Right renal pelvis (tissue), 4 donors: Measurements from ENCODE around the gene GHRHR. TPM values are rescaled to one million over a fixed set of nuclear protein-coding genes. Genes with fewer than 3 reads are reported as not detected.
A peak's percentile ranks its signal among the peaks of the same experiment; 100 is the strongest.

ENCODE experiments used
- DNase-seq, 4 donors: peaks; one replicate each; pipeline ENCODE4 v3.0.0-alpha.2; 2013; ENCODE audit warnings: low read depth in 4 of 4, low spot score in 3 of 4, missing footprints in 1 of 4
- polyA plus RNA-seq, 4 donors: library from polyadenylated mRNA; unstranded; fragments of 120-200 nt; gene quantifications; one replicate each; pipeline ENCODE4 v1.2.1, GENCODE V29; 2013; ENCODE audit not compliant: insufficient read length in 4 of 4

Gene GHRHR
- polyA plus RNA-seq, 4 donors = 0.32 to 0.37 TPM; not detected in 2

DNA sequence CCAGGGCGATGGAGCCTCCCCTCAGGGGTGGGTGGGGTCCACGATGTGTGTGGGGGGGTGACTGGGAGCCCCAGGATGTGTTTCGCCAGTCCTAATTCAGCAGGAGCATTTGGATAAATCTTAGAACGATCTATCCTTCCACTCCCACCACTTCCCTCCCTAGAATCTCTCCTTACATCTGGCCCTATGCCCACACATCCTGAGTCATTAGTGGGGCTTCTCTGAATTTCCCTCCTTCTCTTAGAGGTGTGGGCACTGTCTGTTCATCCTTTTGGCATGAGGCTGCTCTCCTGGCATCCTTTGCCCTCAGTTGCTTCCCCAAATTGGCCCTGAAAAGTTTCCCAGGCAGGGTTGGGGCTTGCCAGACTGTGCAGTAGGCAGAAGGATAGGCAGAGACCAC, 1.6 kb downstream of the GHRHR start:
- no peak for DNase-seq

GRCh38 chr7:30965883-30966282, 2.1 kb downstream of the GHRHR start:
- no peak for DNase-seq

DNA sequence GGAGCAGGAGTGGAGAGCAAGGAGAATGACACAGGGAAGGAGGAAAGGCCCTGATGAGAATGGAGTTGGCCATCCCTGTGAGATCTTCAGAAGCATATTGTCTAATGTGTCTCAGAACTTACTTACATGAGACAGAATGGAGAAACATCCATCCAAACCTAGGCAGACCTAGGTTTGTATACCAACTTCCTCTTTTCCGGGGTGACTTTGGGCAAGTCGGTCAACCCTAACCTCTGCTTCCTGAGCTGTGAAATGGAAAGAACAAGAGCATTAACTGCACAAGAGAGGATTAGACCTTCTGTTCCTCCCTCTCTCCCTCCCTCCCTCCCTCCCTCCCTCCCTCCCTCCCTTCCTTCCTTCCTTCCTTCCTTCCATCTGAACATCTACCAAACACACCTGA, 4.5 kb downstream of the GHRHR start:
- no peak for DNase-seq

GRCh38 chr7:30968747-30969603, 5.2 kb downstream of the GHRHR start:
- no peak for DNase-seq

DNA sequence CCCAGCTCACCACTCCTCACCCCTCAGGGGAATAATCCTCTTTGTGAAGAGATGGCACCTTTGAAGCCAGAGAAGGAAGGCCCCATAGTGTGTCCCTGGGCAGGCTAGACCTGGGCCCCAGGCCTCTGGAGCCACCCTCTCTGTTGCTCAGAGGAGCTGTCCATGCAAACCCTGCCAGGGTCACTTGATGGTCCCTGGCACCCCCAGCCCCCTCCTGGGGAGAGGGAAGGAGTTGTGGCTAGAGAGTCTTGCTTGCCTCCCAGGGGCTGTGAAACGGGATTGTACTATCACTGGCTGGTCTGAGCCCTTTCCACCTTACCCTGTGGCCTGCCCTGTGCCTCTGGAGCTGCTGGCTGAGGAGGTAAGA, 5.8 kb downstream of the GHRHR start:
- no peak for DNase-seq

- no peak for DNase-seq
Observed at GRCh38 chr7:30970074-30970473, 6.3 kb downstream of the GHRHR start.

DNA sequence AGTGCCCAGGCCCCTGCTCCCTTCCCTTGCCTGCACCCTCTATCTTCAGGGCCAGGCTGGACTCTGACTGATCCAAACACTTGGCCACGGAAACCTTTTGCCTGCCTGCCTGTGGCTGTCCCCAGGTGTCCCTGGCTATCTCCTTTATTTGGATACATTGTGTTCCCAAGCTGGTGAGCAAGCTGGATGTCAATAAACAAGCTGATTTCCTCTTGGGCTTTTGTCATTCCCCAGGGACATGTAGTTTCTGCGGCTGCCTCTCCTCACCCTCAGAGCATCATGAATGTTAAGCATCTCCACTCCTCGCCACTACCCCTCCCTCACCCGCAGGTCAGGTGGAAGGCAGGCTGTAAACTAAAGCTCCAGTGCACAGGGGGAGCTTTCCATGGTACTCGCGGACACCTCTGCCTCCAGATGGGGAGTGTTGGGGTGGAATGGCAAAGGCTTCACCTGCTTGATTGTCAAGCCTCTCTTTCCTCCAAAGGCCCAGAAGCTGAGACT, 6.9 kb downstream of the GHRHR start:
- DNase-seq = no peak

- no peak for DNase-seq
Observed at GRCh38 chr7:30971440-30971839, 7.7 kb downstream of the GHRHR start.

- no peak for DNase-seq
Observed at GRCh38 chr7:30971840-30972563, 8.2 kb downstream of the GHRHR start.

- no peak for DNase-seq
Observed at GRCh38 chr7:30973292-30973691, 9.5 kb downstream of the GHRHR start.

DNA sequence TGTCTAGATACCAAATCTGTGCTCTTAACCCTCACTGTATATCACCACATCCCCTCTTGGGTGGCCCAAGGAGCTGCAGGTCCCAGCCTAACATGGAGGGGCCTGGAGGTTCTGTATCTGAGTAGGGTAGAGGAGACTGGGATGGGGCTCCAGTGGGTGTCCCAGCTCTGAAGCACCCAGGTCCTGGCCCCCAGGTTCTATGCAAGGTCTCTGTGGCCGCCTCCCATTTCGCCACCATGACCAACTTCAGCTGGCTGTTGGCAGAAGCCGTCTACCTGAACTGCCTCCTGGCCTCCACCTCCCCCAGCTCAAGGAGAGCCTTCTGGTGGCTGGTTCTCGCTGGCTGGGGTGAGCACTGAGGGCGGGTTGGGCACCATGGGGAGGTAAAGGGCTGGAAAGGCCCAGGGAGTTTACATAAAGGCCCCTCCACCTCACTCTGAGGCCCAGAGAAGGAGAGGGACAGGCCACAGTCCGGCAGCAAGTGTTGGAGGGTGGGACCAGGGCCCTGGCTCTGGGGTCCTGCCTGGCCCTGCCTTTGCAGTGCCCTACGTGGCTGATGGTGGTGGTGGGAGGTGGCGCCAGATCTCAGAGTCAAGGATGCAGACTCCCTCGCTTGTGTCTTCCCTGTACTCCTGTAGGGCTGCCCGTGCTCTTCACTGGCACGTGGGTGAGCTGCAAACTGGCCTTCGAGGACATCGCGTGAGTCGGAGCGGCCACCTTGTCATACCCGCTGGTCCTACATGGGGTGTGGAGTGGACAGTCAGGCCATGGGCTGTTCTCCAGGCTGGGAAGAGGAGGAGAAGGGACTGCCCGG, 10.2 kb downstream of the GHRHR start:
- DNase-seq = no peak

DNA sequence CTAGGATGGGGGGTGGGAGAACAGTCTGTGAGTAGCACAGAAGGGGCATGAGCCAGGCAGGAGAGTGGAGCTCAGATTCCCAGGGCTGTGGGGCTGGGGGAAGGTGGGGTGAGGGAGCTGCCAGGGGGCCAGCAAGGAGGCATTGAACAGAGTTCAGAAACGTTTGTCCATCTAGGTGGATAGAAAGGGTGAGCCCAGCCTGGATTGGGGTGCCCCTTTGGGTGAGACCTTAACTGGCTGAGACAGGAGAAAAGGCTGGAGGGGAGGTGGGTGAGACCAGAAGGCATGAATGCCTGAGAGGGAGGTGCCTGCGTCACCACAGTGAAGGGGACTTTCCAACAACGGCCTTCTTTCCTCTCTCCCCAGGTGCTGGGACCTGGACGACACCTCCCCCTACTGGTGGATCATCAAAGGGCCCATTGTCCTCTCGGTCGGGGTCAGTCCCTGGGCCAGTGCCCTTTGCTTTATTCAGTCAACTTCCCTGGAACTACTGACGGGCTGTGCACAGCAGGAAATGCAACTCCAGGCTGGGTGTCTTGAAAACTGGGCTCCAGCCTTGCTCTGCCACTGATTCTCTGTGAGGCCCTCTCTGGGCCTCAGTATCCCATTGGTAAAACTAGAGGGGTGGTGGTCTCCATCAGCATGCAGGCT, 11.0 kb downstream of the GHRHR start:
- peak in 1 of 4 donors; percentile 27 for DNase-seq

DNA sequence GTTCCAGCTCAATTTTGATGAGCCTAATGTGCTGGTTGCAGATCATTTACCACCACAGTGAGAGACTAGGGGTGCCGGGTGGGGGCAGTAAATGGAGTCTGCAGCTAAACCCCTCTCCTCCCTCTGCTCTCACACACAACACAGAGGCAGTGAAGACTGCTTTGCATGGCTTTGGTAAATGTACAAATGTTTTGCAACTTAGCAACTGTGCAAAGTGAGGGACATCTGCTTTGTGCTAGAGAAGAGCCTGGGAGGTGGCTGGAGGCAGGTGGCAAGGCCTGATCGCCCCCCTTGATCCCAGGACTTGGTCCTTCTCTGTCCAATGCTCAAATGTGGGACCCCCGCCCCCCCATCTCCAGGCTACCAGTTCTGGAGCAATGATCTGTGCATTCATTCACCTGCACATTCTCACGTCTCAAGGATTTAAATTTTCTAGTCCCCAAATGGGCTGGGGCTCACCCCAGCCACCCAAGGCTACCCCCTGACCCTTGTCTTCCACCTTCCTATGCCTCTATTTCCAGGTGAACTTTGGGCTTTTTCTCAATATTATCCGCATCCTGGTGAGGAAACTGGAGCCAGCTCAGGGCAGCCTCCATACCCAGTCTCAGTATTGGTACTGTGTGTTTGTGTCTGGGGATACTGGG, 11.6 kb downstream of the GHRHR start:
- DNase-seq = no peak

DNA sequence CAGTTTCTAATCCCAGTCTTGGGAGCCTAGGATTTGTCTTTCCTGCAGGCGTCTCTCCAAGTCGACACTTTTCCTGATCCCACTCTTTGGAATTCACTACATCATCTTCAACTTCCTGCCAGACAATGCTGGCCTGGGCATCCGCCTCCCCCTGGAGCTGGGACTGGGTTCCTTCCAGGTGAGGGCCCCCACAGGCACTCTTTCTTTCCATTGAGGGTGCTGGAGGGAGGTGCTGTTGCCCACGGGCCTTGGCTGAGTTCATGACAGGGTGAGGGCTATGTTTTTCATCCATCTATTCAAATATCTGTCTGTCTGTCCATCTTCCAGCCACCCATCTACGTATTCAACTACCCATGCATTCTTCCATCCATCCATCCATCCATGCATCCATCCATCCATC, 12.6 kb downstream of the GHRHR start:
- DNase-seq = no peak

GRCh38 chr7:30977222-30977621, 13.5 kb downstream of the GHRHR start:
- DNase-seq = no peak

DNA sequence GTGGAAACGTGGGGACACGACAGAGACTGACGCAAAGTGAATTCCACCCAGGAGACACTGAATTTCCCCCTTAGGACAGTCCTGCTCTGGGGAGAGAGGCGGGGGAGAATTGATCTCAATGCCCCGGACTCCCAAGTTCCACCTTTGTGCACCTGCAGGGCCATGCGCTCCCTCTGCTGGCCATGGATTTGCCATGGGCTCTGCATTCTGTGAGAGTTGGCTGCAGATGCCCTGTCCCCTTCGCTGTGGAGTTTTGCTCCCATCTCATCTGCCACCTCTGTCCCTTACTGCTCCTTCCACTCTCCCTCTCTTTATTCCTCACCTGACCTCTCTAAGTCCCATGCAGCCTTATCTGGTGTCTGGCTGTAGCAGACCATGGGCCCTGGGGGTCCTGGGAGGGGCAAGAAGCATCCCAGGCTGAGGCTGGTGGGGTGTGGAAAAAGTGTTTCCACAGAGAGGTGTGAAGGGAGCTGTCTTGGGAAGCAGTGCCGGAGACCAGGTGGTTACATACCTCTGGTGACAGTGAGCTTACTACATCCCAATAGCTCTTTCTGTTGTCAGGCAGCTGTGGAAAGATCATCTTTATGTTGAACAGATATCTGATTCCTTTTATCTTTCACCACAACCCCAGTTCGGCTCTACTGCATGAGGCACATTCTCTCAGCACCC, 14.3 kb downstream of the GHRHR start:
- no peak for DNase-seq

DNA sequence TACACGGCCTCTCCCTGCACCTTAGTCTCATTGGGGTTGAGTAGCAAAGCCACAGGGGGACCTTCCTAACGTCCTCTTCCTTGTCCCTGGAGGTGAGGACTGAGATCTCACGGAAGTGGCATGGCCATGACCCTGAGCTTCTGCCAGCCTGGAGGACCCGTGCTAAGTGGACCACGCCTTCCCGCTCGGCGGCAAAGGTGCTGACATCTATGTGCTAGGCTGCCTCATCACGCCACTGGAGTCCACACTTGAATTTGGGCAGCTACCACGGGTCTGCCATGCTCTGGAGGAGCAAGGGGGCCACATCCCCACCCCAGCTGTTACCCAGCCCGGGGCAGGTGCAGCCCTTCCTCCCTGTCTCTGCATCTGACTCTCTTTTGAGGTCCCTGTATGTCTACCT, 15.3 kb downstream of the GHRHR start:
- no peak for DNase-seq

- DNase-seq = no peak
Observed at GRCh38 chr7:30980194-30980593, 16.4 kb downstream of the GHRHR start.

DNA sequence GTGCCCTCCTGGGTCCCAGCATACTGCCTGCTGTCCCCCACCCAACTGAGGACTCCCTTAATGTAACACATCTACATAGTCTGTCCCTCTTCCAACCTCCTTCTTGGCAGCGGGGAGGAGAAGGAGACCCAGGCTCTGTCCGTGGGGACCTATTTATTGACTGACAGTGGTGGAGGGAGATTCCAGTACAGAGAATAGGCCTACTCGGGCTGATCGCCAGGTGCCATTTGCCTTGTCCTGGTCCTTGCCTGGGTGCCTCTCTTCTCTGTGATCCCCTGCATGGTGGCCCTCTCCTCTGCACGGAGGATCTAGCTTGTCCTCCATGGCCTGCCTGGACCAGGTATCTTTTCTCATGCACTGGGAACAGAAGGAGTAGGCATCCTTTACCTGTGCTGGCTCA, 17.0 kb downstream of the GHRHR start:
- no peak for DNase-seq
